Measurements from ENCODE around the gene CALML5. TPM values are rescaled to one million over a fixed set of nuclear protein-coding genes. Genes with fewer than 3 reads are reported as not detected.

Gene CALML5
- total RNA-seq, 1 donor from 2014 or later: not detected

- no peaks in the 10 kb centered on the region for H3K9me3 Mint-ChIP-seq (ENCODE audit: unreplicated experiment)
- no peak overlapping the region for H3K4me3 Mint-ChIP-seq (ENCODE audit: unreplicated experiment)
- no peaks in the 10 kb centered on the region for H3K36me3 Mint-ChIP-seq (ENCODE audit: unreplicated experiment)
- peaks cover 2% of the 10 kb centered on the region for H3K4me1 Mint-ChIP-seq (ENCODE audit: unreplicated experiment)
- no peak overlapping the region for H3K27ac Mint-ChIP-seq (ENCODE audit: unreplicated experiment)
- no peak for DNase-seq (ENCODE audit: extremely low spot score, unreplicated experiment)
- H3K27me3 Mint-ChIP-seq (ENCODE audit: unreplicated experiment): peaks cover 40% of the 10 kb centered on the region
- TF ChIP-seq CTCF (IDR thresholded peaks at IDR 0.05): no peak
These were observed 3.5 kb upstream of the CALML5 start for GRCh38 chr10:5502571-5503476.

GRCh38 chr10:5502061-5502521 lies 2.7 kb upstream of the CALML5 start:
- TF ChIP-seq CTCF (IDR thresholded peaks at IDR 0.05): no peak
- no peak for DNase-seq (ENCODE audit: extremely low spot score, unreplicated experiment)
- H3K4me1 Mint-ChIP-seq (ENCODE audit: unreplicated experiment): peaks cover 2% of the 10 kb centered on the region
- H3K27ac Mint-ChIP-seq (ENCODE audit: unreplicated experiment): no peak overlapping the region
- peaks cover 40% of the 10 kb centered on the region for H3K27me3 Mint-ChIP-seq (ENCODE audit: unreplicated experiment)
- H3K36me3 Mint-ChIP-seq (ENCODE audit: unreplicated experiment): no peaks in the 10 kb centered on the region
- H3K4me3 Mint-ChIP-seq (ENCODE audit: unreplicated experiment): no peak overlapping the region
- H3K9me3 Mint-ChIP-seq (ENCODE audit: unreplicated experiment): no peaks in the 10 kb centered on the region

GRCh38 chr10:5500910-5501309 lies 1.5 kb upstream of the CALML5 start:
- Mint-ChIP-seq H3K9me3 (ENCODE audit: unreplicated experiment) (no peaks in the 10 kb centered on the region), H3K4me3 (ENCODE audit: unreplicated experiment) (no peak overlapping the region), H3K27me3 (ENCODE audit: unreplicated experiment) (peaks cover 39% of the 10 kb centered on the region), H3K4me1 (ENCODE audit: unreplicated experiment) (peaks cover 2% of the 10 kb centered on the region), H3K36me3 (ENCODE audit: unreplicated experiment) (no peaks in the 10 kb centered on the region), H3K27ac (ENCODE audit: unreplicated experiment) (no peak overlapping the region)
- no peak for DNase-seq (ENCODE audit: extremely low spot score, unreplicated experiment)
- no peak for TF ChIP-seq CTCF (IDR thresholded peaks at IDR 0.05)

- H3K4me1 Mint-ChIP-seq (ENCODE audit: unreplicated experiment): peaks cover 2% of the 10 kb centered on the region
- TF ChIP-seq CTCF (IDR thresholded peaks at IDR 0.05): no peak
- no peaks in the 10 kb centered on the region for H3K9me3 Mint-ChIP-seq (ENCODE audit: unreplicated experiment)
- peaks cover 34% of the 10 kb centered on the region for H3K27me3 Mint-ChIP-seq (ENCODE audit: unreplicated experiment)
- no peaks in the 10 kb centered on the region for H3K36me3 Mint-ChIP-seq (ENCODE audit: unreplicated experiment)
- H3K27ac Mint-ChIP-seq (ENCODE audit: unreplicated experiment): no peak overlapping the region
- H3K4me3 Mint-ChIP-seq (ENCODE audit: unreplicated experiment): no peak overlapping the region
- DNase-seq (ENCODE audit: extremely low spot score, unreplicated experiment): no peak
These were observed 846 bp upstream of the CALML5 start for GRCh38 chr10:5500162-5500670.

GRCh38 chr10:5498791-5499492 lies 428 bp downstream of the CALML5 start:
- Mint-ChIP-seq H3K36me3 (ENCODE audit: unreplicated experiment) (no peaks in the 10 kb centered on the region), H3K4me3 (ENCODE audit: unreplicated experiment) (no peak overlapping the region), H3K4me1 (ENCODE audit: unreplicated experiment) (peaks cover 2% of the 10 kb centered on the region), H3K27ac (ENCODE audit: unreplicated experiment) (no peak overlapping the region), H3K27me3 (ENCODE audit: unreplicated experiment) (peaks cover 30% of the 10 kb centered on the region), H3K9me3 (ENCODE audit: unreplicated experiment) (no peaks in the 10 kb centered on the region)
- DNase-seq (ENCODE audit: extremely low spot score, unreplicated experiment): no peak
- TF ChIP-seq CTCF (IDR thresholded peaks at IDR 0.05): no peak

All from osteocyte (in vitro differentiated cells).